COLO668 (cell line): ENCODE data around the gene GHRH.

Experiments
- DNase-seq: peaks from one replicate; lab custom pipeline; 2025; ENCODE audit not compliant: unreplicated experiment; lab: John Stamatoyannopoulos, UW

Gene GHRH

GRCh38 chr20:37263686-37264085 lies 2.1 kb upstream of the GHRH start:
- no peak for DNase-seq

- peak; percentile 22 for DNase-seq
These were observed 891 bp upstream of the GHRH start for GRCh38 chr20:37262505-37262904.

- no peak for DNase-seq
These were observed 691 bp downstream of the GHRH start for GRCh38 chr20:37260923-37261322.

GRCh38 chr20:37259865-37260264 lies 1.7 kb downstream of the GHRH start:
- DNase-seq = no peak

GRCh38 chr20:37259031-37259430 lies 2.6 kb downstream of the GHRH start:
- no peak for DNase-seq

GRCh38 chr20:37257988-37258387 lies 3.6 kb downstream of the GHRH start:
- no peak for DNase-seq

GRCh38 chr20:37257530-37257929 lies 4.1 kb downstream of the GHRH start:
- no peak for DNase-seq

- no peak for DNase-seq
These were observed 5.3 kb downstream of the GHRH start for GRCh38 chr20:37256286-37256685.

- no peak for DNase-seq
These were observed 7.3 kb downstream of the GHRH start for GRCh38 chr20:37254114-37254878.

GRCh38 chr20:37253087-37253486 lies 8.5 kb downstream of the GHRH start:
- no peak for DNase-seq

- no peak for DNase-seq
These were observed 9.7 kb downstream of the GHRH start for GRCh38 chr20:37251825-37252477.

- no peak for DNase-seq
These were observed 12.3 kb downstream of the GHRH start for GRCh38 chr20:37249304-37249703.

- no peak for DNase-seq
These were observed 14.1 kb downstream of the GHRH start for GRCh38 chr20:37247547-37247946.

GRCh38 chr20:37246736-37247135 lies 14.9 kb downstream of the GHRH start:
- no peak for DNase-seq

- no peak for DNase-seq
These were observed 16.1 kb downstream of the GHRH start for GRCh38 chr20:37245216-37246150.

- no peak for DNase-seq
These were observed 17.0 kb downstream of the GHRH start for GRCh38 chr20:37244572-37244957.

GRCh38 chr20:37243937-37244571 lies 17.6 kb downstream of the GHRH start:
- no peak for DNase-seq

- no peak for DNase-seq
These were observed 18.3 kb downstream of the GHRH start for GRCh38 chr20:37243076-37243936.

- no peak for DNase-seq
These were observed 19.1 kb downstream of the GHRH start for GRCh38 chr20:37242503-37242902.
